MM.1S (cell line): ENCODE data around the gene FAM124A.

Source experiments
- DNase-seq: peaks from one replicate; pipeline ENCODE4 v3.0.0-alpha.2; 2015
- H2AFZ ChIP-seq: fragments of 300-600 bp; sonication (generic); 2 replicates; pipeline ENCODE4 v1.6.0; 2016; ENCODE audit warnings: antibody characterized with exemption, low read length
- H3F3A ChIP-seq: fragments of 300-600 bp; sonication (generic); 2 replicates; pipeline ENCODE4 v1.6.1; 2016; ENCODE audit warnings: mild to moderate bottlenecking, antibody characterized with exemption, low read length, moderate library complexity, mixed read lengths; ENCODE audit not compliant: insufficient read depth
- H3K27ac ChIP-seq: fragments of 300-600 bp; sonication (generic); 2 replicates; pipeline ENCODE4 v1.5.1; 2016; ENCODE audit warnings: mild to moderate bottlenecking, low read length
- H3K27me3 ChIP-seq: fragments of 300-600 bp; sonication (generic); replicated peaks from 2 replicates; pipeline ENCODE4 v1.6.0; 2016; ENCODE audit warnings: low read length; ENCODE audit not compliant: insufficient read depth
- H3K36me3 ChIP-seq: fragments of 300-600 bp; sonication (generic); replicated peaks from 2 replicates; pipeline ENCODE4 v1.6.1; 2016; ENCODE audit warnings: mild to moderate bottlenecking, low read length, mixed read lengths; ENCODE audit not compliant: insufficient read depth
- H3K4me1 ChIP-seq: fragments of 300-600 bp; sonication (generic); 2 replicates; pipeline ENCODE4 v1.6.1; 2016; ENCODE audit warnings: low read length, mixed read lengths
- H3K4me2 ChIP-seq: fragments of 300-600 bp; sonication (generic); 2 replicates; pipeline ENCODE4 v1.6.0; 2016; ENCODE audit warnings: low read depth, low read length
- H3K4me3 ChIP-seq: fragments of 300-600 bp; sonication (generic); 2 replicates; pipeline ENCODE4 v1.5.1; 2016; ENCODE audit warnings: low read length, mixed read lengths
- H3K79me2 ChIP-seq: fragments of 300-600 bp; sonication (generic); 2 replicates; pipeline ENCODE4 v1.6.1; 2016; ENCODE audit warnings: mixed run types, low read length, mixed read lengths
- H3K9ac ChIP-seq: fragments of 300-600 bp; sonication (generic); 2 replicates; pipeline ENCODE4 v1.6.1; 2016; ENCODE audit warnings: low read length, mixed read lengths
- H3K9me2 ChIP-seq: fragments of 300-600 bp; sonication (generic); replicated peaks from 2 replicates; pipeline ENCODE4 v1.6.1; 2016; ENCODE audit warnings: mild to moderate bottlenecking, low read length, mixed read lengths; ENCODE audit not compliant: insufficient read depth
- H3K9me3 ChIP-seq: fragments of 300-600 bp; sonication (generic); replicated peaks from 2 replicates; pipeline ENCODE4 v1.6.1; 2016; ENCODE audit warnings: mild to moderate bottlenecking, low read length, mixed read lengths; ENCODE audit not compliant: insufficient read depth
- H4K20me1 ChIP-seq: fragments of 300-600 bp; sonication (generic); 2 replicates; pipeline ENCODE4 v1.6.1; 2016; ENCODE audit warnings: mild to moderate bottlenecking, low read length, moderate library complexity, mixed read lengths; ENCODE audit not compliant: insufficient read depth
- CTCF ChIP-seq: fragments of 300-600 bp; sonication (generic); IDR thresholded peaks from 2 replicates; pipeline ENCODE4 v1.5.1; 2016; ENCODE audit warnings: antibody characterized with exemption, low read length, mixed read lengths
- EZH2 ChIP-seq: fragments of 300-600 bp; sonication (generic); optimal IDR thresholded peaks from 2 replicates; pipeline ENCODE3; 2017; ENCODE audit warnings: low read depth, mild to moderate bottlenecking, antibody characterized with exemption, low read length, mixed read lengths
- EZH2phosphoT487 ChIP-seq: fragments of 300-600 bp; sonication (generic); IDR thresholded peaks from 2 replicates; pipeline ENCODE4 v1.6.1; 2018; ENCODE audit warnings: antibody characterized with exemption, low read length

Gene FAM124A

GRCh38 chr13:51218626-51219025 is 3.6 kb upstream of the FAM124A start:
- no peaks in the 10 kb centered on the region for H3K36me3 ChIP-seq
- H3K9me3 ChIP-seq: no peaks in the 10 kb centered on the region
- H3F3A ChIP-seq: no peaks in the 10 kb centered on the region
- no peak overlapping the region for H3K27ac ChIP-seq
- no peaks in the 10 kb centered on the region for H3K27me3 ChIP-seq
- 0 out of 2 replicates have a peak, but pooled peaks cover 2% of the 10 kb centered on the region for H3K4me1 ChIP-seq
- DNase-seq: no peak
- H3K4me3 ChIP-seq: no peak overlapping the region
- H3K4me2 ChIP-seq: no peak overlapping the region
- H3K9ac ChIP-seq: no peak overlapping the region
- no peaks in the 10 kb centered on the region for H4K20me1 ChIP-seq
- H3K9me2 ChIP-seq: no peaks in the 10 kb centered on the region
- no peaks in the 10 kb centered on the region for H3K79me2 ChIP-seq
- TF ChIP-seq EZH2 (no peak), CTCF (no peak), EZH2phosphoT487 (no peak)
- H2AFZ ChIP-seq: no peak overlapping the region

GRCh38 chr13:51220706-51221105 is 1.5 kb upstream of the FAM124A start:
- Histone ChIP-seq H4K20me1 (no peaks in the 10 kb centered on the region), H3K36me3 (no peaks in the 10 kb centered on the region), H3K9me3 (no peaks in the 10 kb centered on the region), H3K9me2 (no peaks in the 10 kb centered on the region), H3K4me2 (no peak overlapping the region), H3K4me1 (0 out of 2 replicates have a peak, but pooled peaks cover 2% of the 10 kb centered on the region), H3K27ac (no peak overlapping the region), H3K79me2 (no peaks in the 10 kb centered on the region), H3K9ac (no peak overlapping the region), H3K27me3 (no peaks in the 10 kb centered on the region), H3F3A (no peaks in the 10 kb centered on the region), H2AFZ (no peak overlapping the region), H3K4me3 (no peak overlapping the region)
- no peak for DNase-seq
- no peak for TF ChIP-seq EZH2phosphoT487

GRCh38 chr13:51221108-51221507 is 1.1 kb upstream of the FAM124A start:
- H3F3A ChIP-seq: no peaks in the 10 kb centered on the region
- H2AFZ ChIP-seq: no peak overlapping the region
- 0 out of 2 replicates have a peak, but pooled peaks cover 2% of the 10 kb centered on the region for H3K4me1 ChIP-seq
- no peak for DNase-seq
- H3K9me3 ChIP-seq: no peaks in the 10 kb centered on the region
- H3K4me2 ChIP-seq: peak overlapping the region; percentile 60; the same call in 1 of the 2 replicates
- no peak overlapping the region for H3K27ac ChIP-seq
- H3K79me2 ChIP-seq: no peaks in the 10 kb centered on the region
- H3K27me3 ChIP-seq: no peaks in the 10 kb centered on the region
- H4K20me1 ChIP-seq: no peaks in the 10 kb centered on the region
- no peak overlapping the region for H3K4me3 ChIP-seq
- TF ChIP-seq EZH2phosphoT487 (no peak), CTCF (no peak), EZH2 (no peak)
- no peaks in the 10 kb centered on the region for H3K36me3 ChIP-seq
- no peak overlapping the region for H3K9ac ChIP-seq
- H3K9me2 ChIP-seq: no peaks in the 10 kb centered on the region

- Histone ChIP-seq H3K9ac (peak overlapping the region; percentile 55), H3K27ac (peak overlapping the region; percentile 21; the same call in 1 of the 2 replicates)
These were observed 543 bp upstream of the FAM124A start for GRCh38 chr13:51221674-51222036.

More at GRCh38 chr13:51221674-51222036, 543 bp upstream of the FAM124A start:
- H3K27me3 ChIP-seq: no peaks in the 10 kb centered on the region
- no peaks in the 10 kb centered on the region for H4K20me1 ChIP-seq
- H2AFZ ChIP-seq: peak overlapping the region; percentile 85
- H3K9me2 ChIP-seq: no peaks in the 10 kb centered on the region
- H3K4me3 ChIP-seq: peak overlapping the region; percentile 70
- H3K9me3 ChIP-seq: no peaks in the 10 kb centered on the region
- TF ChIP-seq EZH2: no peak
- no peak for TF ChIP-seq CTCF
- TF ChIP-seq EZH2phosphoT487: no peak
- H3K4me2 ChIP-seq: peak overlapping the region; percentile 60; the same call in 1 of the 2 replicates
- no peaks in the 10 kb centered on the region for H3K79me2 ChIP-seq
- 0 out of 2 replicates have a peak, but pooled peaks cover 2% of the 10 kb centered on the region for H3K4me1 ChIP-seq
- H3F3A ChIP-seq: no peaks in the 10 kb centered on the region
- peak; percentile 29 for DNase-seq
- H3K36me3 ChIP-seq: no peaks in the 10 kb centered on the region
